ENCODE measurements around the gene C11orf87.

GRCh38 chr11:109443052-109443451 lies 21.1 kb downstream of the C11orf87 start:
- TF ChIP-seq, protein P1, sequence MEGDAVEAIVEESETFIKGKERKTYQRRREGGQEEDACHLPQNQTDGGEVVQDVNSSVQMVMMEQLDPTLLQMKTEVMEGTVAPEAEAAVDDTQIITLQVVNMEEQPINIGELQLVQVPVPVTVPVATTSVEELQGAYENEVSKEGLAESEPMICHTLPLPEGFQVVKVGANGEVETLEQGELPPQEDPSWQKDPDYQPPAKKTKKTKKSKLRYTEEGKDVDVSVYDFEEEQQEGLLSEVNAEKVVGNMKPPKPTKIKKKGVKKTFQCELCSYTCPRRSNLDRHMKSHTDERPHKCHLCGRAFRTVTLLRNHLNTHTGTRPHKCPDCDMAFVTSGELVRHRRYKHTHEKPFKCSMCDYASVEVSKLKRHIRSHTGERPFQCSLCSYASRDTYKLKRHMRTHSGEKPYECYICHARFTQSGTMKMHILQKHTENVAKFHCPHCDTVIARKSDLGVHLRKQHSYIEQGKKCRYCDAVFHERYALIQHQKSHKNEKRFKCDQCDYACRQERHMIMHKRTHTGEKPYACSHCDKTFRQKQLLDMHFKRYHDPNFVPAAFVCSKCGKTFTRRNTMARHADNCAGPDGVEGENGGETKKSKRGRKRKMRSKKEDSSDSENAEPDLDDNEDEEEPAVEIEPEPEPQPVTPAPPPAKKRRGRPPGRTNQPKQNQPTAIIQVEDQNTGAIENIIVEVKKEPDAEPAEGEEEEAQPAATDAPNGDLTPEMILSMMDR (IDR thresholded peaks at IDR 0.05): no peak
- TF ChIP-seq POLR2A (IDR thresholded peaks at IDR 0.05): no peak

Data from uterus (tissue), 2 donors.